HL-60/S4 (cell line): Measurements from ENCODE around the gene NRXN2.

Experiments
- in situ Hi-C: fragments of 300-500 bp; cut with MboI; formaldehyde crosslinking; loops from 2 replicates; pipeline ENCODE4 v1.14.3; 2022; ENCODE audit warnings: low sequenced_read_pairs

NRXN2 gene

DNA sequence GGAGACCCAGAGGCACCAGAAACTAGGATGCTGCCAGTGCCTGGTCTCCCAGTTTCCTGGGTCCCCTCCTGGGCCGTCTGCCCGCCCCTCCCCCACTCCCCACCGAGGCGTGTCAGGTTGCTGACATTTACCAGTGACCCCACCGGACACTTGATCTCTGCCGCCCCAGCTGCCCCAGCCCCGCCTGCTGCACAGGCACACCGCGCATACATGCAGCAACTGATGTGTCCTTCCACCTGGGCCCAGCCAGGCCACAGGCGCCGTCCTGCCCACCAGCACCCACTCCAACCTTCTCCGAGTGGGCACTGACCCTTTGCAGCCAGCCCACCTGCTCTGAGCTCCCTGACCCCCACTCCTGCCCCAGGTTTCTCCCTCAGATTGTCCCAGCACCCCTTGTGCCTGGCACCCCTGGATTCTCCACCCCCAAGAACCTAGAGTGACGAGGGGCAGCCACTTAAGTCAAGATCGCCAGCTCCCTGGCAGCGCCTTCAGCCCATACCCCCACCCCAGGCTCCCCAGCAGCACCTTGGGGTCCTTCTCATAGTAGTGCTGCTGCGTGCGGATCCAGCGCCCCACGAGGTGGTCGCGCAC is 36.2 kb upstream of the NRXN2 start:
- in situ Hi-C loops, result no loop called here

DNA sequence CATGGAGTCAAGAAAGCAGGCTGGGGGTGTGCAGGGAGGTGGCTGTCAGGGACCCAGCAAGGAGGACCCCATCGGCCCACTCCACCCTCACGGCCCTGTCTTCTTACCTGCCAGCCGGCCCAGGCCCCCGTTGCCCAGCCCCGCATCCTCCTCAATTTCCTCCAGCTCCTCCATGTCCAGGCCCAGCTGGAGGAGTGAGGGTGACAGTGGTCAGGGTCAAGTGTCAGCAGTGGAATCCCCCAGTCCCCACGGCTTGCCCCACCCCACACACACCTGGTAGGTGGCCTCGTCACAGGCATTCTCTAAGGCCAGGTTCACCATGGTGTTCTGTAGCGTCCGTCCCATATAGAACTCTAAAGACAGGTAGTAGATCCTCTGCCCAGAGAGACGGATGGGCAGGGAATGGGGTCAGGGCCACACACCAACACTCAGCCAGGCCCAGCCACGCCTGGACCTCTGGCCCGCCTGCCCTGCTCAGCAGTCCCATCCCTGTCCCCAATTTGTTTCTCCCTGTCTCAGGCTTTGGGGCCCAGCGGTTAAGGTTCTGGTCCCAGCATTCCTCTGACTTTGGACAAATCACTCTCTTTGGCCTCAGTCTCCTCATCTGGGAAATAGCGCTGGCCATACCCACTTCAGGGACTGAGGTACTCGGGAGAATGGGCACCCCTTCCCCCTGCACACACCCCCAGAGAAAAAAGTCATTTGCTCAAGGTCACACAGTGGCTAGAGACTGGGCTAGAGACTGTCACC is 35.5 kb upstream of the NRXN2 start:
- in situ Hi-C loops, result no loop called here

DNA sequence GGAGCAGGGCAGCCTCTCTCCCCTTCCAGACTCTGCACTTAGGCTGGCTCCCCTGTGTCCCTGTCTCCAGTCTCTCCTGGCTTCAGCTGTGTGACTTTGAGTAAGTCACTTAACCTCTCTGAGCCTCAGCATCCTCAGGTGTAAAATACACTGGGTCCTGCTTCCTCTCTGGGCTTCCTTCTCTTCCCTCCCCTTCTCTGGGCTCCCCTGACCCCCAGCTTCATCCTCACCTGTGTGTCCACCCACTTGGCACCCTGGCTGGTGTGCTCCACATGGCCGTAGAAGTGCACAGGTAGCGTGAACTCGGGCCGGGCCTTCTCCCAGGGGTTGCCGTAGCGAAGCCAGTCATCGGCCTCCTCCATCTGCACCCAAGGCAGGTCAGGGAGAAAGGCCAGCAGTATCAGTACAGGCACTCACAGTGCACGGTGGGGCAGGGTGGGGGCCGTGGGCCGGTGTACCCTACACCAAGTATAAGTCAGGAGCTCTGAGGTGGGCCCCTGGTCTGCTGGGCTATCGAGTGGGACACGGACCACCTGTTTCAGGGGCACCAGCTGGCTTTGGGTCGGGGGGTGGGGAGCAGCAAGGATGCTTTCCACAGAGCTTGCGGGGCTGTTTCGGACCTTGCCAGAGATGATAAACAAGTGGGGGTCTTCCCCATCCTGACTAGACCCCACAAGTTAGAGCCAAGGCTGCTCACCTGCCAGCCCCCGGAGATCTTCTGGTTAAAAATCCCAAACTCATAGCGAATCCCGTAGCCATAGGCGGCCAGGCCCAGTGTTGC is 34.7 kb upstream of the NRXN2 start:
- in situ Hi-C loops, result no loop called here

DNA sequence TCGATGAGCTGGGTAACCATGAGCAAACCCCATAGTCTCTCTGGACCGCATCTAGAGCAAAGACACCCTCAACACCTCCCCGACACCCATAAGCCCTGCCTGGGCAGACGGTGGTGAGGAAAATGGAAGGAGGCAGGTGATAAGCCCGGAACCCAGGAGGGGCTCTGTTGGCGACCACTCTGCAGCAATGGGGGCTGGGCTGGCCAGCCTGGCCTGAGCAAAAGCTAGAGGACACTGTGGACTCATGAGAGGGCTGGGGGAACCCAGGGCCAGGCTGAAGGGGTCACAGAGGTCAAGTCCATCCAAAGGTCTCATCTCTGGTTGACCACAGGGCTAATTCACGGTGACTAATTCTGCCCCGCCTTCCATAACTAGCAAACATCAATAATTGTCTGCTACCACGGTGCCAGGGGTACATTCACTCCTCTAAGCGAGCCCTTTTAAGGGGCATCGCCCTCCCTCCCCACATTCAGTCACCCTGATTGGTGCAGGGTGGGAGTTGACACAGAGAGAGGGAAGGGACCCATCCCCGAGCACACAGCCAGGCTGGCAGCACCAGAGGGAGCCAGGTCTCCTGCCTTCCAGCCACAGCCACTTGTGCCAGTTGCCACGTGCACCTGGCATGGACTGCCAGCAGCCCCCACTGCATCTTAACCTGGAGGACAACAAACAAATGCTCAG is 32.8 kb upstream of the NRXN2 start:
- in situ Hi-C loops, result no loop called here

DNA sequence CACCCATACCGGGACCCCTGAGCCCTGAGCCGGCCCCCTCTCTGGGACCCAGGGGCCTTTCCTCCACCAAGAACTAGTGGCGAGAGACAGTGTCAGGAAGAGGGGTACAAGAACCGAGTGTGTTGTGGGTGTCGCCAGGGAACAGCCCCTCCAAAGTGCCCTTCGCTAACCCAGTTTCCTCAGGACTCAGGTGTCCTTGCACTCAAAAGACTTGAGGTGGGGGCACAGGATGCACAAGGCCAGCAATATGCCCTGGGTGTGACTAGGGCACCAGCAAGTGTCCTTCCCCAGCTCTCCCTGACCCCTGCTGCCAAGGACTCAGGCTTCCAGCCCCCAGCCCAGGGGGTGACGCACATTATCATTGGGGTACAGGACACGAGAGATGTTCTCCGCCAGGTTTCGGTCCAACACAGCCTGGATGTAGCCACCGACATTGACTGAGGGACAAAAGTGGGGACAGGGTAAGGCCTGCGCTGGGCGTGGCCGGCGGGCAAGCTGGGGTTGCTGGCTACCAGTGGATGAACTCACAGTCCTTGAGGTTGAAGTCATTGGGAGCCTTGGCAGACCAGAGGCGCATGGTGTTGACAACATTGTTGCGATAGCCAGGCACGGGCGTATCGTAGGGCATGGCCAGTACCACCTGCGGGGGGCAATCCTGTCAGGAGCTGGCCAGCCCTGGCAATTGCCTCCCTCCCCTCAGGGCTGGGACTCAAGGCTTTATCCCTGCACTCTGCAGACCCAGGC is 32.1 kb upstream of the NRXN2 start:
- in situ Hi-C loops, result no loop called here

DNA sequence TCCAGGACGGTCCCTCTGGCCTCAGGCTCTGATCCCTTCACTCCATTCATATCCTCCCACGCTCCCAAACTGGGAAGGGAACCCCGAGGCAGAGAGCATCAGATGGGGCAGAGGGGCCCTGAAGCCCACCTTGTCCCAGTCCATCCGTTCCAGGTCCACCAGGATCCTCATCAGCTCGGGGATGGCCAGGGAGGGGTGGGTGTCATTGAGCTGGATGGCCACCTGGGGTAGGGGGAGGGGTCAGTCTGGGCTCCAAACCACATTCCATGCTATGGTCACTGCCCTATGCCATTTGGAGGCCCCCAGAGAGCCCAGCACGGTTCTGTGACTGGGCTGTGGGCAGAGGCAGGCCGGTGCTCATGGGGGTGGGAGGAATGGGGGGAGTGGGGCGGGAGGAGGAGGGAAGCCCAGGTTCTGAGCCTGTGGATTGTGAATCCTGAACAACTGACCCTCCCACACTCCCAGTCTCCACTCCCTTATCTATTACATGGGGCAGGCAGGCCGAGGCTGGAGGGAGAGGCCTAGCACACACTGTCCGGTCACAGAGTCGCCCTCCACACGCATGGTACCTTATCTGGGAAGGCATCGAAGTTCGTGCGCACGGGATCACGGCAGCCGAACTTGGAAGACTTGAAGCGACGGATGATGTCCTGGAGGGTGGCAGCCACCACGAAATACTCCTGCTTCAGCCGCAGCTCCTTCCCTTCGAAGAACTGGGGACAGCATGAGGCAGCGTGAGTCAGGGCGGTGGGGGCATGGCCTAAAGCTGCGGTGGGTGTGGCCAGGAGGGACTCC is 31.3 kb upstream of the NRXN2 start:
- in situ Hi-C loops, result no loop called here

DNA sequence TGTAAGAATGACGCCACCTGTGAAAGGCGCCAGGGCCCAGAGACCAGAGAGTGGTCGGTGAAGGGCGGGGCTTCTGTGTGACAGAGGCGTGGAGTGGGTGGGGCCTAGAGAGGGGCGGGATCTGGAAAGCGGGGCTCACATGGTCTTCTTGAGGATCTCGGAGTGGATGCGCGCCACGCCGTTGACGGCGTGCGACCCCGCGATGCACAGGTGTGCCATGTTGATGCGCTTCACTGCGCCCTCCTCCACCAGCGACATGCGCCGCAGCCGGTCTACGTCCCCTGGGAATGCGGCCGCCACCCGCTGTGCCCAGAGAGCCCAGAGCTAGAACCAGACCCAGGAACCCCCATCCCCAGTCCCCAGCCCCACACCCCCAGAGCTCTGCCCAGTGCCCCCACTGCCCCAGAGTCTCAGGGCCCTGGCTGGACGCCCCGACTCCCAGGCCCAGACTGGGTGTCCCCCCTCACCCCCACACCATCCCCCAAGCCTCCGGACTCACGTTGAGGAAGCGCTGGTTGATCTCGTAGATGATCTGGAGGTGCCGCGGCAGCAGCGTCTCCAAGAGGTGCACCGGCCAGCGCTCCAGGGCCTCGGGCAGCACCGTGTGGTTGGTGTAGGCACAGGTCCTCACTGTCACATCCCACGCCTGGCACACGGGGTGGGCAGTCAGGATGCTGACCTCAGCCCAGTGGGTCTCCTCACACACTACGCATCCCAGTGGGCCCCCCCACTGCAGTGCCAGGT is 30.6 kb upstream of the NRXN2 start:
- in situ Hi-C loops, result no loop called here

DNA sequence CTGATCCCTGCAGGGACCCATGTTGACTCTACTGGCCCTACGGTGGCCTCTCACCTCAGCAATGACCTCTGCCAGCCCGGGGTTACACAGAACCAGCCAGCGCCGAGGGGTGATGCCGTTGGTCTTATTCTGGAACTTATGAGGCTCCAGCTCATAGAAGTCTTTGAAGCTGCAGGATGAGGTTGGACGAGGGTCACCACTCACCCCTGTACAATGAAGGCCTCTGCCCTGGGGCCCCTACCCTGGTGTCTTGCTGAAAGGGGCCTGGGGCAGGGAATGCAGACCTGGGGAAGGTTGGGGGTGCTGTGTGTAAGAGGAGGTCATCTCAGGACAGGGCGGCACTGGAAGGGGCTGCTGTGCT is 30.0 kb upstream of the NRXN2 start:
- in situ Hi-C loops, result no loop called here

DNA sequence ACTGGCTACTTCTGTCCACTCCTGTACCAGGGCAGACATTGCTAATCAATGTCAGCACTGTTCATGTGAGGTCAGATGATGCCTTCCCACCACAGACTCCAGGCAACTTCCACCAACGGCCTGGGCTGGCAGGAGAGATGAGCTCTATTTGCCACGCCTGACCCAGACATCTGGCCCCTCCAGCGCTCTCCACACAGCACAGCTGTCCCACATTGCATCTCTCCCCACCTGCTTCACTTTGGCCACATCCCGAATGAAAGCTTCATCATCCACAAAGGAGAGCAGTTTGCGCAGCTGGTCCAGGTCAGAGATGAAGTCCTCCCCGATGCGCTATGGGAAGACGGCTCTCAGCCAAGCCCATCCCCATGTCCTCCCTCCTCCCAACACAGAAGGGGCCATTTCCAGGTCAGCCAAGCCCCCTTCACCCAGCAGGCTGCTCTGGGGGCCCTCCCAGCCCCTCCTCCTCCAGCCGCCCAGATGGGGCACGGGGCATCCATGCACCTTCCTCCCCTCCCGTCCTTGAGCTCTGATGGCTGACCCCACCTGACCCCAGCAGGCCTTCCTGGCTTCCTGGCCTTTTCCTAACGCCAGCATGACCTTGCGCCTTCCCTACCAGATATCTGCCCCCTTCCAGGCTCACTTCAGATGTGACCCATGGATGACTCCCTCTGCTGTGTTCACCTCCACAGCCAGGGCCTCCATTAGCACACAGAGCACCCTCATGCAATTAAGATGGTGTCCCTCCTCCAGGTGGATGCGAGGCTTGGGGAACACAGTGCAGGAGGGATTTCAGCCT is 29.4 kb upstream of the NRXN2 start:
- in situ Hi-C loops, result no loop called here

DNA sequence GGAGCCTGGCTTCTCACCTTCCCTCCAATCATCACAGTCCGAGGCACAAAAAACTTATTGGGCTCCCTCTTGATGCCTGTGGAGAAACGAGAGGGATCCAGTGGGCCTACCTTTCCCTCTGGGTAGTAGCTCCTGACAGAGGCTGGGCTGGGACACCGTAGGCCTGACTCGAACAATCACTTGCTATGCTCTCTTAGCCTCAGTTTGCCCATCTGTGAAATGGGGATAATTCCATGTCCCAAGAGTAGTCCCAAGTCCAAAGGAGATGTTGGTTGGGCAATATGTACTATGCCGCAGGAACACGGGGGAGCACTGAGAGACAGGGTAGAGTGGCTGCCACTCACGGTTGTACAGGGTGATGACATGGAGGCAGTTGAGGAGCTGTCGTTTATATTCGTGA is 28.6 kb upstream of the NRXN2 start:
- in situ Hi-C loops, result no loop called here

DNA sequence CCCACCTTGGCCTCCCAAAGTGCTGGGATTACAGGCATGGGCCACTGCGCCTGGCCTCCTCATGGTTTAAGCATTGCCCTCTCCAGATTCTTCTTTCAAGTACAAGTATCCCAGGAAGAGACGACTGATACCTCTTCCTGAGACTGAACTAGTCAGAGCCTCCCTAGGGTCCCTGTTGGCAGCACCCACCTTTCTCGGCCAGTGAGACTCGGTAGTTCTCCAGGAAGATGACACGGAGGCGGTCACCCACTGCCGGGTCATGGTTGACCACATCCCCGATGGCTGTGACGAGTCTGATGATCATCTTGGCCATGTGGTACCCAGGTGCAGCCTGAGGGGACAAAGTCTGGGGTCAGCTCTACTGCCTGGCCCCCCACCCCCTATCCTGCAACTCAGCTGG is 28.1 kb upstream of the NRXN2 start:
- in situ Hi-C loops, result no loop called here

DNA sequence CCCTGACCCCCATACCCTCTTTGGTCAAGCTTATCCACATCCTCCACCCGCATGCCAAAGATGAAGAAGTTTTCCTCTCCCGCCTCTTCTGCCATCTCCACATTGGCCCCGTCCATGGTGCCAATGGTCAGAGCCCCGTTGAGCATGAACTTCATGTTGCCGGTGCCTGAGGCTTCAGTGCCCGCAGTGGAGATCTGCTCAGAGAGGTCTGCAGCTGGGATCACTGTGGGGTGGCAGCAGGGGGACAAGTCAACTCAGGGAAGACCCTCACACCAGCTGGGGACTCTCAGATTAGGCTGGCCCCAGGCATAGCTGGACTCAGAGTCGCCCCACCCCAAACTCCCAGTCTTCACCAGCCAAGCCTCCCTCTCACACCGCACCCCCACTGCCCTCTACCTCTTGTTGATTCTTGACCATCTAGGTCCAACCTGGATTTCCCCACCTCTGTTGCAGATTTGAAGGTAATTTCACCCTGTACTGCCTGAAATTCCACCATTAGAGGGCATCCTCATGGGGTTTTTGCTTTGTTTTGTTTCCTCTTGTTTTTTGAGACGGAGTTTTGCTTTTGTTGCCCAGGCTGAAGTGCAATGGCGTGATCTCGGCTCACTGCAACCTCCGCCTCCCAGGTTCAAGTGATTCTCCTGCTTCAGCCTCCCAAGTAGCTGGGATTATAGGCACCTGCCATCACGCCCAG is 27.5 kb upstream of the NRXN2 start:
- in situ Hi-C loops, result no loop called here

DNA sequence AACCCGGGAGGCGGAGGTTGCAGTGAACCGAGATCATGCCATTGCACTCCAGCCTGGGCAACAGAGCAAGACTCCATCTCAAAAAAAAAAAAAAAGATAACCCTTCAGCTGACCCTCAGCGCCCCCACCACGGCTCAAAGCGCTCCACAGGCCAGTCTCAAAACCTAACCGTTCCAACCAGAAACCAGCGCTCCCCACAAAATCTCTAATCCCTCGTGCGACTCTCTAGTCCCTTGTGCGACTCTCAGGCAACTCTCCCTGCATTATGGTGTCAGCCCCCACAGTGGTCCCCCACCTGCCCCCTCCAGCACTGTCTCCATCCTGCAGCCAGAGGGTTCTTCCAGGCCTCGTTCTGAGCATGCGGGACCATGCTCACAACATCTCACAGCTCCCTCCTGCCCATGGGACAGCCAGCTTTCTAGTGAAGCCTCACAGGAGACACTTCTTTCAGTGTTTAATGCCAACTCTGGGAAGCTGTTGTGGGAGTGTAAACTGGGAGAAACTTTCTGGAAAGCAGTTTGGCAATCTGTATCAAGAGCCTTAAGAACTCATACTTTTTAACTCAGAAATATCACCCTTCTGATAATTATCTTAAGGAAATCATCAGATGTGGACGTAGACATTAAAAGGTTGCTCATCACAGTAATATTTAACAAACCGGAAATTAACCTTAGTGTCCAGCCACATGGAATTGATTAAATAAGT is 25.1 kb upstream of the NRXN2 start:
- in situ Hi-C loops, result no loop called here

DNA sequence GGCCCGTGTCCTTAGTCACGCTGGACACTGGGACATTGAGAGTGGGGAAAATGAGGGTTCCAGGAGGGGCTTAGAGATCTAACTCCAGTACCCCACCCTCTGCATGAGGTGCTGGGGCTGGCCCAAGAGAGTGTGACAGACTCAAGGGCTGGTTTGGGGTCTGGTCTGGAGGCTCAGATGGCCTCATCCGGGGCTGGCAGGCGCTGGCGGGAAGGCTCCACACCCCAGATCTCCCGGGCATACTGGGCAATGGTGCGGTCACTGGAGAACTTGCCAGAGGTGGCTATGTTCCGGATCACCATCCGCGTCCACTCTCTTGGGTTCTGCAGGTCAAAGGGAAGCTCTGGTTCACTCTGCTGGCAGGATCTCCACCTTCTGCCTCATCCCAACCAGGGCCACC is 23.5 kb upstream of the NRXN2 start:
- in situ Hi-C loops, result no loop called here

DNA sequence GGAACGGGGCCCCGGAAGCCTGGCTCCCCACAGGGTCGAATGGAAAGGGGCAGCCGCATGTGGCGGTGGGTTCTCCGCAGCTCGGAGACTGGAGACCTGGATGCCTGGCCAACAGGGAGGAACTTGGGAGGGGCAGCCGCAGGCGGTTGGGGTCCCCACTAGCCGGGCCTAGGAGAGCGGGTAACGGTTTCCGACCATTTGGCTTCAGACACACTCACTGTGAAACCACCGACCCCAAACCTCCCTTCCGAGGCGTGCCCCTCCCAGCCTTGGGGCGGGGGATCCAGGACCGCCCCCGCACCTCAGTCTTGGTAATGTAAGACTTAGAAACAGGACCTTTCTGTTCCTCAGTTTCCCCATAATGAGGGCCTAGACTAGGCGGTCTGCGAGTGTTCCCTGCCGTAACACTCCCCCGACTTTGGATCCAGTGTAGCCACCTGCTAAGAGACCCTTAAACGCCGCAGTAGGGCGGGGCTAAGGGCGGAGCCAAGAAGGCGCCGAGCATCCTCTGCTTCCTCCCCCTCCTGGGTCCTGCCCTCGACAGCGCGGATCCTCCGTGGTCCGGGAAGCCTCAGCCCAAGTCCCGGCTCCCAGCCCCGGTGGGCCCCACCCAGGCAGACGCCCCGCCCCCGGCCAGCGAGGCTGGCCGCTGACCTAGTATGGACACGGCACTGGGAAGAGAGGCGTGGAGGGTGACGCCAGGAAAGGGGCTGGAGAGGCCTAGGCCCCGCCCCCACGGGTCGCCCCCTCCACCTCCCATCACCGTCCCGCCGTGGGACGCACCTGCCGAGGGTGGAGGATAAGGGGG is 22.7 kb upstream of the NRXN2 start:
- in situ Hi-C loops, result no loop called here

DNA sequence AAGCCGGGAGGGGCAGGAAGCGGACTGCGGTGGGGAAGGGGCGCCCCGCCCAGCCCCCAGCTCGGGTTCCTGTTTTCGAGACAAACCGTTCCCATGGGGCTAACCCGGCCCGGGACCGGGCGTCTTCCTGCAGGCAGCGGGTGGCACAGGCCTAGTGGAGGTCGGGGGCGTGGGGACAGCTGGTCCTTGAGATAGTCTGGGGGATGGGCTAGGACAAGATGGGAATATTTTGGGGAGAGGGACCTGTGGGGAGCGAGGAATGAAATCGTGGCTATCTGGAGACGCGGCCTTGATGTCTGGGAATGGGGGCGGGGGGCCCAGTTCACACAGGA is 22.2 kb upstream of the NRXN2 start:
- in situ Hi-C loops, result no loop called here
